ENCODE data around the gene TOP2A.

TOP2A gene

GRCh38 chr17:40340327-40340726, 77.4 kb downstream of the TOP2A start:
- no peak for TF ChIP-seq CTCF (IDR thresholded peaks at IDR 0.05; ENCODE audit: insufficient read depth, low read length, missing control alignments)
- no peak for DNase-seq (ENCODE audit: low read depth, low spot score)
- CTCF ChIA-PET = interaction anchor here (1.6 to 23.6 kb wide), 3 partner anchors 12 to 36 kb away, joined by 4 to 649 read pairs (median 79); partner anchors contain the start of gene RARA
- no peak overlapping the region for H3K4me3 ChIP-seq (ENCODE audit: low read depth, low read length)
- POLR2A ChIA-PET = no interaction called here

- no peak for DNase-seq (ENCODE audit: low read depth, low spot score)
- H3K4me3 ChIP-seq (ENCODE audit: low read depth, low read length) = no peak overlapping the region
- TF ChIP-seq CTCF (IDR thresholded peaks at IDR 0.05; ENCODE audit: insufficient read depth, low read length, missing control alignments) = no peak
- ChIA-PET POLR2A (no interaction called here), CTCF (interaction anchor here (1.1 to 9.6 kb wide), 3 partner anchors 15 to 76 kb away, joined by 3 to 79 read pairs (median 4); no protein-coding TSS in a partner anchor)
These were observed 78.6 kb downstream of the TOP2A start for GRCh38 chr17:40338941-40339649.
